ENCODE results near the gene ITGB3. TPM values are rescaled to one million over a fixed set of nuclear protein-coding genes. Genes with fewer than 3 reads are reported as not detected.

ITGB3 gene
- total and polyA plus RNA-seq, 9 of the 15 experiments (the other 6 are each of a cell fraction or from before 2014, with no cell fraction given) = 0.08 to 2.6 (median 0.62) TPM; not detected in 1

- peak in 1 of 2 experiments; percentile 97 for TF ChIP-seq NCOA2 (IDR thresholded peaks at IDR 0.05; ENCODE audit: partially characterized antibody in 2 of 2)
- TF ChIP-seq HDAC8 (tag; IDR thresholded peaks at IDR 0.05) = no peak
- no peak for TF ChIP-seq ZNF280B (CRISPR knock-in tag; IDR thresholded peaks at IDR 0.05)
- TF ChIP-seq ADNP (tag; IDR thresholded peaks at IDR 0.05) = no peak
- no peak for TF ChIP-seq ZZZ3 (IDR thresholded peaks at IDR 0.05)
- no peak for TF ChIP-seq ZNF274 (IDR thresholded peaks at IDR 0.05; ENCODE audit: borderline replicate concordance, low read depth, low read length)
- no peak for TF ChIP-seq FUS (optimal IDR thresholded peaks at IDR 0.05; ENCODE audit: low read depth, low read length)
- TF ChIP-seq ZFP91 (CRISPR knock-in tag; IDR thresholded peaks at IDR 0.05) = no peak
- TF ChIP-seq KLF10 (CRISPR knock-in tag; IDR thresholded peaks at IDR 0.05) = no peak
- TF ChIP-seq ATF1 (CRISPR knock-in tag; IDR thresholded peaks at IDR 0.05) = no peak
- no peak for TF ChIP-seq ATF1 (tag; IDR thresholded peaks at IDR 0.05)
- TF ChIP-seq MXI1 (IDR thresholded peaks at IDR 0.05; ENCODE audit: low read depth, low read length) = no peak
- TF ChIP-seq ZNF146 (CRISPR knock-in tag; IDR thresholded peaks at IDR 0.05; ENCODE audit: unreplicated experiment) = no peak
- no peak for TF ChIP-seq CEBPZ (IDR thresholded peaks at IDR 0.05; ENCODE audit: borderline replicate concordance, low read depth, low read length)
- no peak for TF ChIP-seq ETV6 (IDR thresholded peaks at IDR 0.05; ENCODE audit: borderline replicate concordance in 1 of 2, low read depth in 2 of 2, low read length in 1 of 2)
- TF ChIP-seq ETV6 (CRISPR knock-in tag; IDR thresholded peaks at IDR 0.05; ENCODE audit: borderline replicate concordance) = no peak
- TF ChIP-seq TRIM25 (IDR thresholded peaks at IDR 0.05; ENCODE audit: borderline replicate concordance) = no peak
- no peak for TF ChIP-seq ZNF324 (CRISPR knock-in tag; IDR thresholded peaks at IDR 0.05)
Measured at GRCh38 chr17:47257651-47258339, 4.2 kb downstream of the ITGB3 start (continued).
